GM19372 (cell line): ENCODE data around the gene UIMC1.

ENCODE experiments used
- ATAC-seq: cut with Tn5 transposase; IDR thresholded peaks from one replicate; pipeline ENCODE4 v1.9.1; 2021; ENCODE audit warnings: mild to moderate bottlenecking, low read depth, moderate library complexity; ENCODE audit not compliant: unreplicated experiment

UIMC1 gene

GRCh38 chr5:176956756-176957155 lies 49.8 kb downstream of the UIMC1 start:
- no peak for ATAC-seq

DNA sequence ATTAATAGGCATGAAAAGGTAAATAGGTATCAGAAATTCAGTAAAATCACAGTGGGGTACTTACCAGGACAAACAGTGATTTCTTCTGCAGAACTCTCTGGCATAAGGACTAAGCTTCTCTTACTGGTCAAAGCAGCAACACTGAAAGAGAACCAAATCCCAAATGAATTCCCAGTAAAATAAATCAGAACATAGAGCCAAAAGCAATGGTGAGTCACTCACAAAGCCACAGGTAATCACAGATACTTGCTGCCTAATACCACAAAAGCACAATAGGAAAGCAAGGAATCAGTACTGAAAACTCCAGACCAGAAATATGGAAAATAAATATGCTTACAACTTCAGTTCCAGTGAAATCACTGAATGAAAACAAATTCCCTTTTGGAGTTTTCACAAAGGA lies 50.7 kb downstream of the UIMC1 start:
- no peak for ATAC-seq

DNA sequence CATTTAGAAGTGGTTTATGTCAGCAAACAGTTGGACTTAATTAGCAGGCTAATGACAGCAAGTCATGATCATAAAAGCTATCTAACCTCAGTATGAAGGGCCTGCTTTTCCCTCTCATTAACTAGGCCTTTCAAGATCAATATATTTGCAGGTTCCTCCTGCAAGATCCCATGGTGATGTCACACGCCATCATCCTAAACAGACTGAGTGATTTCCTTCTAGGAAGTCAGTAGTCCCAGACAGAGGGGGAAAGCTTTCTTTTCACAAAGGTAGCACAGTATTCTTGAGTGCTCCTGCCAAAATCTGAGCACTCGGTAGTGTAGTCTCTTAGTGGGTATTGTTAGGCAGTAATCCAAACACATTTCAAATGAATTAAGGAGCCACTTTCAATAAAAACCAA lies 52.5 kb downstream of the UIMC1 start:
- no peak for ATAC-seq

DNA sequence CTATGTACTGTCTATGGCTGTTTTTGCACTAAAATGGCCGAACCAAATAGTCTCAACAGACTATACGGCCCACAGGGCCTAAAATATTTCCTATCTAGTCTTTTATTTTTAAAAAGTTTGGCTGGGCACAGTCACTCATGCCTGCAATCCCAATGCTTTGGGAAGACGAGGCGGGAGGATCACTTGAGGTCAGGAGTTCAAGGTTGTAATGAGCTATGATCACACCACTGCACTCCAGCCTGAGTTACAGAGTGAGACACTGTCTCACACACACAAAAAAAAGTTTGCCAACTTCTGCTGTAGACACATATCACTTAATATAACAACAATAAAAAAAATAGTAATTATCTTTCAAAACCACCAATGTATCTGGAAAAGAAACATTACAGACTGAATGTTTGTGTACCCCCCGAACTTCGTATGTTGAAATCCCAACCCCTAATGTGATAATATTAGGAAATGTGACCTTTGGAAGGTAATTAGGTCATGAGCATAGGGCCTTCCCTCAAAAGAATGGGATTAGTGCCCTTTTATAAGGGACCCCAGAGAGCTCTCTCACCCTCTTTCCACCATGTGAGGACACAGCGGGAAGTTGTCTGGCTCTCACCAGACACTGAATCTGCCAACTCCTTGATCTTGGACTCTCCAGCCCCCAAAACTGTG lies 53.9 kb downstream of the UIMC1 start:
- no peak for ATAC-seq

GRCh38 chr5:176948458-176948857 lies 58.1 kb downstream of the UIMC1 start:
- no peak for ATAC-seq

- ATAC-seq, result no peak
Observed at GRCh38 chr5:176947847-176948246, 58.7 kb downstream of the UIMC1 start.

DNA sequence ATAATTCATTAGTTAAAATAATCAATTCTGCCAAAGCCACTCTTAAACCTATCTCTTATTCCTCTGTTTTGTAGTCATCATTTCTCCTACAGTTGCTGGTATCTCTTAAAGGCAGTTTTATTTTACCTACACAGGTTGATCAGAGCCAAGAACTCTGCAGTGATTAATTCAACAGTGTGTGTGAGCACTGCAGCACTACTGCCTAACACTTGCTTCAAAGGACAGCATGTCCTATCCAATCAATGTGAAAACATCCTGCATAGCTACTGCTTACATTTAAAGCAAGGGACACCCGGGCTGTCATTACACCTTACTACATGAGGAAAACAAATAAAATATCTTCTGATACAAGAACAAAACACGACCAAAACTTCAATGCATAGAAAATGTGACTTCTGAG lies 62.3 kb downstream of the UIMC1 start:
- no peak for ATAC-seq

DNA sequence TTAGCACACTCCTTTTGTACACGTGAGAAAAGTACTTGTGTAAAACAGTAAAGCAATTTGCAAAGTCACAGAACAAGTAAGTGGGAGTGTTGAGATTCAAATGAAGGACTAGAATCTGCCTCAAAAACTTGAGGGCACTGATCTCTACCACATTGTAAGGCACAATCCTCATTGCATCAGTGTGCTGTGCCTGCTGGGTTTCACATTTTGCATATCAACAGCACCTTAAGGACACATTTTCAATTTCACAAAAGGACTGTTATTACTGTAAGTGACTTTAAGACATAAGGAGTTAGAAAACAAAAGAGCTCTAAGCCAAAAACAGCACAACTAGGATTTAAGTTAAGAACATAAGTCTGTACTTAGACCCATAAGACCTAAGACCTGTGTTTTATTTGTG lies 62.8 kb downstream of the UIMC1 start:
- no peak for ATAC-seq

DNA sequence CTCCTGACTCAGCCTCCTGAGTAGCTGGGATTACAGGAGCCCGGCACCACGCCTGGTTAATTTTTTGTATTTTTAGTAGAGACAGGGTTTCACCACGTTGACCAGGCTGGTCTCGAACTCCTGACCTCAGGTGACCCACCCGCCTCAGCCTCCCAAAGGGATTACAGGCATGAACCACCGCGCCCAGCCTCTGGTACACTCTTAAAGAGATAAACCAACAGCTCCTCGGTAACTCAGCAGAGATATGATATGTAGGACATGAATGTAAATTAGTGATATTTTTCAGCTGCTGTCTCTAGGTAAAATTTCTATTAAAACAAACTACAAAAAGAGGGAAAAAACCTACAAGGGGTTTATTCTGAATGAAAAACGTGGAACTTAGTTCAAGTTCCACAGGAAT lies 64.6 kb downstream of the UIMC1 start:
- ATAC-seq, result no peak

GRCh38 chr5:176938472-176938871 lies 68.1 kb downstream of the UIMC1 start:
- ATAC-seq, result no peak

GRCh38 chr5:176935017-176935416 lies 71.6 kb downstream of the UIMC1 start:
- ATAC-seq, result no peak

- ATAC-seq, result no peak
Observed at GRCh38 chr5:176934309-176934930, 72.2 kb downstream of the UIMC1 start.

- no peak for ATAC-seq
Observed at GRCh38 chr5:176929654-176930053, 76.9 kb downstream of the UIMC1 start.

- ATAC-seq, result no peak
Observed at GRCh38 chr5:176927562-176927961, 79.0 kb downstream of the UIMC1 start.

DNA sequence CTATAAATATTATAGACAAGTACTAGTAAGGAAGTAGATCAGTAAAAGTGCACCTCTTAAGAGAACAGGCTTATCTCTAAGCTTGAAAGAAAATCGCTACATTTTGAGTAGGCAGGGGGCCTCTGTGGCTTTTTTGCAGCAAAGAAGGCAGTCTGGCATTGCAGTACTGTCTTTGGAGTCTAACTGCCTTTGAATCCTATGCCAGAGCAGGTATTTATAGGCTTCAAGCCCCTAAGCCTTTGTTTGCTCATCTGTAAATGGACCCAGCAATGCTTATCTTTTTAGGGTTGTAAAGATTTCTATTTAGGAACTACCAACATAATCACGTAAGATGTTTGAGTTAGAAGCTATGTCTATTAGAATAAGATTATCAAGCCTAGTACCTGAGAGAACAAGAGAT lies 83.8 kb downstream of the UIMC1 start:
- ATAC-seq, result no peak

GRCh38 chr5:176921714-176922113 lies 84.9 kb downstream of the UIMC1 start:
- ATAC-seq, result no peak

DNA sequence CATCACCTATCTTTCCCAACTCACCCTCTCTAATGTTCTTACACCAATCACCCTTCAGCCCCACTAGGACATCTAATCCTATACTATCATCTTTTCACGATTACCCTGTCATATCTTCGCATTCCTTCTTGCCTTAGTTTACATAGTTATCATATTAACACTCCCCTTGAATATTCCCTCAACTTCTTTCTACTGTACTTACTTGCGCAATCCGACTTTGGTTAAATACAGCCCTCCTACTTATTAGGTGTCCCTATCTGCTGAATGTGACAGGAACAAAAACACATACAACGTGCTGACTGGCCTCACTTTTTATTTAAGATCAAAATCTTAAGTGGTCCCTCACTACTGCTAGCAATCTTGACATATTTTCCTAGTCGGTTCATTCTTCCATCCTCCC lies 88.0 kb downstream of the UIMC1 start:
- ATAC-seq, result no peak

GRCh38 chr5:176916337-176916736 lies 90.2 kb downstream of the UIMC1 start:
- no peak for ATAC-seq

GRCh38 chr5:176915906-176916305 lies 90.7 kb downstream of the UIMC1 start:
- ATAC-seq, result no peak

- ATAC-seq, result no peak
Observed at GRCh38 chr5:176912115-176912514, 94.5 kb downstream of the UIMC1 start.

DNA sequence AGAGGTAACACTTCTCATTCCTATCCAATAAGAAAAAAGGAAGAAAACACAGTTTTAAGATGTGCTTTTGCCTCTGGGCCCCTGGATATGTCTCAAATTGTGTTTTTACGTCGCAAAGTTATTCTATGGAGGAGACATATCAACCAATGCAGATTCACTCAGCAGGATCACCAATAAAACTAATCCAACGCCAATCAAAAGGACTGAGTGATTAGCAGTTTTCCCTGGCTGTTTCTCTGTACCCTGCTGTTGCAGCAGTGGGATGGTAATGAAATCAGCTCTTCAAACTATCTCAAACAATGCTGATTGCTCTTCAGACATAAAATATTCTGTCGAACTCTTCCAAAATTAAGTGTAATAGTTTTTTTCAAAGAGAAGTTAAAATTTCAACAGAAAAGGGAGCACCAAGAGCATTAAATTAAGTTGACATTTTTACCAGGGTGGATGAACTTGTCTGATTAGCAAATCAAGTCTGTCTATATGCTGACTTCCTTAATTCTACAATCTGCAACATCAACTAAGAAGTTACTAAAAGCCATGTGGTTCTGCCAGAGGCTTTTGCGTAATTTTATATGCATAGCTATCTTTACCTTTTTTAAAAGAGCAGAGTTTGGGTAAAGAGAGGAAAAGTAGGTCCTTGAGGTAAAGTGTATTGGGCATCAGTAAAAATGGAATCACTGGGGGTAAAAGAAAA lies 97.8 kb downstream of the UIMC1 start:
- no peak for ATAC-seq

DNA sequence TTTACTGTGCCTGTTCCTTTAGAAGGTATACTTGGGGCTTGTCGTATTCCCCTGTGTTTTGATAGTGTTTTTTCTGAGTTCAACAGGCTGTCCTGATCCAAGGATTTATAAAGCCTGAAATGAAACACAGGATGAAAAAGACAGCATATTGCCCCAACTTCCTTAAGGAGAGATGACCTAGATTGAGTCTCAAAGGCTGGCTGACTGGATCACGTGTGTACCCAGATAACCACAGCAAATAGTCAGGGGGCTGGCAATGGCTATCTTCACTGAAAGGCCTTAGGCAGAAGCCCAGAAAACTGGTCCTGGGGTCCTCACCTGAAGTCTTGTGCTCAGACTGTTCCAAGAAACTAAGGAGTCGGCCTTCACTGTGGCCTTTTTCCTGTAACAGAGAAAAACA lies 99.8 kb downstream of the UIMC1 start:
- ATAC-seq, result no peak
